Measurements from ENCODE around the gene AOPEP. TPM values are rescaled to one million over a fixed set of nuclear protein-coding genes. Genes with fewer than 3 reads are reported as not detected.

The AOPEP gene
- total RNA-seq, 1 donor from 2014 or later = 25.8 TPM

GRCh38 chr9:95128177-95128524 is 401.7 kb downstream of the AOPEP start:
- H3K4me3 Mint-ChIP-seq (ENCODE audit: unreplicated experiment) = no peak overlapping the region
- H3K4me1 Mint-ChIP-seq (ENCODE audit: low read depth, unreplicated experiment) = peaks cover 26% of the 10 kb centered on the region
- H3K27ac Mint-ChIP-seq (ENCODE audit: unreplicated experiment) = no peak overlapping the region
- TF ChIP-seq CTCF (IDR thresholded peaks at IDR 0.05; ENCODE audit: partially characterized antibody, unreplicated experiment) = no peak
- no peak for DNase-seq
- H3K36me3 Mint-ChIP-seq (ENCODE audit: unreplicated experiment) = no peaks in the 10 kb centered on the region
- peaks cover 3% of the 10 kb centered on the region for H3K9me3 Mint-ChIP-seq (ENCODE audit: unreplicated experiment)
- H3K27me3 Mint-ChIP-seq (ENCODE audit: unreplicated experiment) = peaks cover 4% of the 10 kb centered on the region

GRCh38 chr9:95129476-95130291 is 403.2 kb downstream of the AOPEP start:
- Mint-ChIP-seq H3K4me1 (ENCODE audit: low read depth, unreplicated experiment) (peaks cover 27% of the 10 kb centered on the region), H3K9me3 (ENCODE audit: unreplicated experiment) (peaks cover 3% of the 10 kb centered on the region), H3K27ac (ENCODE audit: unreplicated experiment) (peak overlapping the region; percentile 62), H3K27me3 (ENCODE audit: unreplicated experiment) (peaks cover 4% of the 10 kb centered on the region), H3K36me3 (ENCODE audit: unreplicated experiment) (no peaks in the 10 kb centered on the region), H3K4me3 (ENCODE audit: unreplicated experiment) (no peak overlapping the region)
- no peak for TF ChIP-seq CTCF (IDR thresholded peaks at IDR 0.05; ENCODE audit: partially characterized antibody, unreplicated experiment)
- no peak for DNase-seq

- Mint-ChIP-seq H3K4me3 (ENCODE audit: unreplicated experiment) (no peak overlapping the region), H3K27me3 (ENCODE audit: unreplicated experiment) (peaks cover 4% of the 10 kb centered on the region), H3K36me3 (ENCODE audit: unreplicated experiment) (no peaks in the 10 kb centered on the region), H3K9me3 (ENCODE audit: unreplicated experiment) (peaks cover 3% of the 10 kb centered on the region), H3K4me1 (ENCODE audit: low read depth, unreplicated experiment) (peaks cover 24% of the 10 kb centered on the region), H3K27ac (ENCODE audit: unreplicated experiment) (peak overlapping the region; percentile 62)
- no peak for DNase-seq
- no peak for TF ChIP-seq CTCF (IDR thresholded peaks at IDR 0.05; ENCODE audit: partially characterized antibody, unreplicated experiment)
Observed at GRCh38 chr9:95130484-95130883, 404.0 kb downstream of the AOPEP start.

GRCh38 chr9:95131023-95131943 is 404.8 kb downstream of the AOPEP start:
- peak; percentile 83 for TF ChIP-seq CTCF (IDR thresholded peaks at IDR 0.05; ENCODE audit: partially characterized antibody, unreplicated experiment)
- Mint-ChIP-seq H3K27ac (ENCODE audit: unreplicated experiment) (no peak overlapping the region), H3K36me3 (ENCODE audit: unreplicated experiment) (no peaks in the 10 kb centered on the region), H3K4me3 (ENCODE audit: unreplicated experiment) (peak overlapping the region; percentile 56), H3K4me1 (ENCODE audit: low read depth, unreplicated experiment) (peaks cover 24% of the 10 kb centered on the region), H3K27me3 (ENCODE audit: unreplicated experiment) (peaks cover 4% of the 10 kb centered on the region), H3K9me3 (ENCODE audit: unreplicated experiment) (peaks cover 3% of the 10 kb centered on the region)
- peak; percentile 81 for DNase-seq
